ENCODE data around the gene RAP2B.

DNA sequence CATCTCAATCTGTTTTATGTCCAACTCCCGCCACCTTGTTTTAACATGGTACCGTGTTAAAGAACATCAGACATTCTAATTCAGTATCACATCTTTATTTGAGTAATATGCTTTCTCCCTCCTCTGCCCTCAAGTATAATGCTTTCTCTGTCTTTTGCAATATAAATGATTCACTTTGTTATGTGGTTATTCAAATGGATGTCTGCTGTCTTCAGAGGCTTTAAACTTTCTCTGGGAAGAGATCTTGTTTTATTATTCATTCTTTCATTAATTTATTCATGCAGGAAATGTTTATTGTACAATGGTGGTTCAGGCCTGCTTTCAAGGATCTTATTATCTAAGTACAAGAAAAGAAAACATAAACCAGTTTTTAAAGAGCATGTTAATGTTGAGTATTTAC, 57.1 kb downstream of the RAP2B start:
- TF ChIP-seq POLR2A (IDR thresholded peaks at IDR 0.05; ENCODE audit: low read length): no peak
- no peak for TF ChIP-seq GATA1 (IDR thresholded peaks at IDR 0.05; ENCODE audit: low read depth, low read length)

Data from erythroblast (primary cell).